NCI-H2196 treated with DMSO at 0.1 percent for 48 hours (cell line): ENCODE measurements around the gene PPP2R2D.
"Not testable (repeated sequence)": the region's sequence is repeated elsewhere in the genome, so short reads cannot be mapped to it uniquely, and the experiment has no call there.

Experiments used
- DNase-seq: peaks from one replicate; lab custom pipeline; 2025; ENCODE audit not compliant: unreplicated experiment; lab: John Stamatoyannopoulos, UW

PPP2R2D gene

GRCh38 chr10:131866673-131867072 is 34.1 kb upstream of the PPP2R2D start:
- DNase-seq, result no peak

- no peak for DNase-seq
Observed at GRCh38 chr10:131868436-131868835, 32.4 kb upstream of the PPP2R2D start.

- no peak for DNase-seq
Observed at GRCh38 chr10:131869344-131869743, 31.5 kb upstream of the PPP2R2D start.

- DNase-seq, result no peak
Observed at GRCh38 chr10:131870411-131870810, 30.4 kb upstream of the PPP2R2D start.

- no peak for DNase-seq
Observed at GRCh38 chr10:131870831-131871672, 29.8 kb upstream of the PPP2R2D start.

GRCh38 chr10:131871673-131872005 is 29.2 kb upstream of the PPP2R2D start:
- no peak for DNase-seq

GRCh38 chr10:131872011-131872826 is 28.6 kb upstream of the PPP2R2D start:
- DNase-seq, result no peak

GRCh38 chr10:131872827-131873375 is 27.9 kb upstream of the PPP2R2D start:
- DNase-seq, result no peak

- DNase-seq, result peak; percentile 68
Observed at GRCh38 chr10:131874991-131875451, 25.8 kb upstream of the PPP2R2D start.

- DNase-seq, result no peak
Observed at GRCh38 chr10:131875501-131875900, 25.3 kb upstream of the PPP2R2D start.

GRCh38 chr10:131876017-131876416 is 24.8 kb upstream of the PPP2R2D start:
- no peak for DNase-seq

GRCh38 chr10:131876508-131876907 is 24.3 kb upstream of the PPP2R2D start:
- DNase-seq, result no peak

- DNase-seq, result no peak
Observed at GRCh38 chr10:131880016-131880590, 20.7 kb upstream of the PPP2R2D start.

GRCh38 chr10:131881104-131881880 is 19.5 kb upstream of the PPP2R2D start:
- no peak for DNase-seq

GRCh38 chr10:131882151-131882550 is 18.7 kb upstream of the PPP2R2D start:
- no peak for DNase-seq

GRCh38 chr10:131882590-131883451 is 18.0 kb upstream of the PPP2R2D start:
- DNase-seq, result no peak

- DNase-seq, result not testable (repeated sequence)
Observed at GRCh38 chr10:131883621-131884393, 17.0 kb upstream of the PPP2R2D start.

GRCh38 chr10:131885391-131886165 is 15.2 kb upstream of the PPP2R2D start:
- DNase-seq, result no peak
